Ovary (tissue), 9 donors: Measurements from ENCODE around the gene PYDC1. TPM values are rescaled to one million over a fixed set of nuclear protein-coding genes. Genes with fewer than 3 reads are reported as not detected.

Experiments
- DNase-seq, 5 donors: peaks; one replicate each; pipeline ENCODE4 v3.0.0-alpha.2; 2019 to 2020
- H3K27ac ChIP-seq, 2 donors: fragments of 200-600 bp; one replicate each; pipeline versions ENCODE4 v1.5.1 to v1.8.0; 2019 to 2022
- H3K27me3 ChIP-seq: fragments of 200-600 bp; one replicate; pipeline ENCODE4 v1.8.0; 2022
- H3K36me3 ChIP-seq: fragments of 200-600 bp; sonication (generic); one replicate; pipeline ENCODE4 v1.5.1; 2019
- H3K4me1 ChIP-seq: one replicate; pipeline ENCODE4 v1.8.1; 2013; ENCODE audit warnings: mild to moderate bottlenecking, moderate library complexity; ENCODE audit not compliant: insufficient read depth
- H3K4me3 ChIP-seq: fragments of 200-600 bp; sonication (generic); one replicate; pipeline ENCODE4 v1.5.1; 2017
- H3K9me3 ChIP-seq, 2 donors: fragments of 200-600 bp in 1 of 2; sonication (generic) in 1 of 2; one replicate each; pipeline versions ENCODE4 v1.5.1 to v1.8.1; 2013 to 2019; ENCODE audit warnings: mild to moderate bottlenecking in 1 of 2, moderate library complexity in 1 of 2
- EP300 ChIP-seq: sonication (generic); formaldehyde crosslinking; IDR thresholded peaks from one replicate; pipeline ENCODE4 v1.6.1; 2017; ENCODE audit warnings: antibody characterized with exemption
- POLR2A ChIP-seq: fragments of 450-650 bp; IDR thresholded peaks from one replicate; pipeline ENCODE4 v1.6.1; 2017; ENCODE audit warnings: antibody characterized with exemption, mild to moderate bottlenecking, moderate library complexity
- WGBS, 3 donors: extraction: QIAGEN DNeasy Blood & Tissue Kit in 1 of 3; methylation state at CpG; one replicate each; pipeline versions ENCODE4 v1.1.5 to v1.1.7; 2013 to 2017; 5-methylcytosine and 5-hydroxymethylcytosine counted together
- intact Hi-C, 4 donors: fragments of 100-400 bp; cut with DNase I; formaldehyde crosslinking; loops; one replicate each; pipeline versions ENCODE4 v1.11.0 to v1.15.1; 2022 to 2023
- polyA plus RNA-seq, 2 donors: library from polyadenylated mRNA; stranded (reverse); fragments of 200-250 nt in 1 of 2; fragments of 350-450 nt in 1 of 2; fragmentation: Illumina TruSeq in 1 of 2; extraction: RNeasy Lipid Tissue Mini Kit (QIAGEN cat#74804) in 1 of 2; gene quantifications; one replicate each; pipeline ENCODE4 v1.2.3, GENCODE V29; 2013 to 2014
- total RNA-seq, 7 donors: library from RNA; depleted of rRNA in 2 of 7; stranded (reverse); fragments of >200 nt in 2 of 7; fragmentation: NEBNext Ultra II Directional in 3 of 7; extraction: Animal tissue kit (Norgen Biotek cat#: 25700) in 3 of 7; gene quantifications; one replicate each; pipeline versions ENCODE4 v1.1.0 to v1.2.4, GENCODE V29; 2016 to 2023
- TF ChIP-seq, protein P1 (sequence below), 3 donors: fragments of 450-650 bp in 2 of 3; fragments of 200-600 bp in 1 of 3; IDR thresholded peaks; one replicate each; pipeline versions ENCODE4 v1.5.1 to v1.8.0; 2016 to 2022; ENCODE audit warnings: antibody characterized with exemption in 3 of 3, mild to moderate bottlenecking in 1 of 3
- donor health status: DM: no; HTN: no; CAD: no; lungs with moderate emphysema.
- donor health status: DM: no; HTN: no; CAD: no.
- donor health status: Bipolar disorder and iron deficiency.
- donor health status: DM: yes; HTN: yes; CAD: no.
- donor health status: DM: no; HTN: no; CAD: no.
- donor health status: DM: yes; HTN: yes; CAD: no.

PYDC1 gene
- total and polyA plus RNA-seq, 9 donors: not detected

DNA sequence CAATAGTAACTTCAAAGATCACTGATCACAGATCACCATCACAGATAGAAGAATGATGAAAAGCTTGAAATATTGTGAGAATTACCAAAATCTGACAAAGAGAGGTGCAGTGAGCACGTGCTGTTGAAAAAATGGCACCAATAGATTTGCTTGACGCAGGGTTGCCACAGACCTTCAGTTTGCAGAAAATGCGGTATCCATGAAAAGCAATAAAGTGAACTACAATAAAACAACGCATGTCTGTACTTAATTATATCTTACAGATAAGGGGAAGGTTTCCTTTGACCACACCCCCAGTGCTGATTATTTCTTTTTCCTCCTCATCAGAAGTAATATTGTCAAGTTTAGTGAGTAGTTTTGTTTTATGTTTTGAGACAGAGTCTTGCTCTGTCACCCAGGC is 21.1 kb upstream of the PYDC1 start:
- intact Hi-C loops: no loop called here
- H3K27ac ChIP-seq: no peak overlapping the region
- TF ChIP-seq POLR2A (no peak), EP300 (no peak)
- TF ChIP-seq, protein P1, sequence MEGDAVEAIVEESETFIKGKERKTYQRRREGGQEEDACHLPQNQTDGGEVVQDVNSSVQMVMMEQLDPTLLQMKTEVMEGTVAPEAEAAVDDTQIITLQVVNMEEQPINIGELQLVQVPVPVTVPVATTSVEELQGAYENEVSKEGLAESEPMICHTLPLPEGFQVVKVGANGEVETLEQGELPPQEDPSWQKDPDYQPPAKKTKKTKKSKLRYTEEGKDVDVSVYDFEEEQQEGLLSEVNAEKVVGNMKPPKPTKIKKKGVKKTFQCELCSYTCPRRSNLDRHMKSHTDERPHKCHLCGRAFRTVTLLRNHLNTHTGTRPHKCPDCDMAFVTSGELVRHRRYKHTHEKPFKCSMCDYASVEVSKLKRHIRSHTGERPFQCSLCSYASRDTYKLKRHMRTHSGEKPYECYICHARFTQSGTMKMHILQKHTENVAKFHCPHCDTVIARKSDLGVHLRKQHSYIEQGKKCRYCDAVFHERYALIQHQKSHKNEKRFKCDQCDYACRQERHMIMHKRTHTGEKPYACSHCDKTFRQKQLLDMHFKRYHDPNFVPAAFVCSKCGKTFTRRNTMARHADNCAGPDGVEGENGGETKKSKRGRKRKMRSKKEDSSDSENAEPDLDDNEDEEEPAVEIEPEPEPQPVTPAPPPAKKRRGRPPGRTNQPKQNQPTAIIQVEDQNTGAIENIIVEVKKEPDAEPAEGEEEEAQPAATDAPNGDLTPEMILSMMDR (IDR thresholded peaks at IDR 0.05): no peak
- no peaks in the 10 kb centered on the region for H3K9me3 ChIP-seq
- DNase-seq: no peak
- H3K4me3 ChIP-seq: no peak overlapping the region
- no peaks in the 10 kb centered on the region for H3K4me1 ChIP-seq
- H3K36me3 ChIP-seq: no peaks in the 10 kb centered on the region
- 54 to 68% (median 61%) methylated on average over 4 of the region's 4 CpGs for WGBS, 3 donors
- H3K27me3 ChIP-seq: no peaks in the 10 kb centered on the region

DNA sequence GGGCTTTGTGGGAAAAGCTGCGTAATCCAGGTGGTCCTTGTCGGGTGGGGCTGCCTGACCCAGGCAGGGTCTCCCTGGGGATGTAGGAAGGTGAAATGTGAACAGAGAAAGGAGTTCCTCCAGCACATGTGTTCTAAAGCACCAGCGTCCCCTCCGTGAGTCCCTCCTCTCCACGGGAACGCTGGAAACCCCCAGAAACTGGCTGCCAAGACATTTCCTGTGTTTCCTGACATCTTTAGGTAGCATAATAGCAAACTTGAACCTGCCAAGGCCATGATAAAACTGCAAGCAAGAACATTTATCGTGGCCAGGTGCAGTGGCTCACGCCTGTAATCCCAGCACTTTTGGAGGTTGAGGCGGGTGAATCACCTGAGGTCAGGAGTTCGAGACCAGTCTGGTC is 12.6 kb upstream of the PYDC1 start:
- WGBS, 3 donors: 21 to 27% (median 26%) methylated on average over 10 of the region's 10 CpGs
- DNase-seq: no peak
- no peaks in the 10 kb centered on the region for H3K27me3 ChIP-seq
- H3K36me3 ChIP-seq: no peaks in the 10 kb centered on the region
- no peak overlapping the region for H3K4me3 ChIP-seq
- H3K27ac ChIP-seq: no peak overlapping the region
- intact Hi-C loops: no loop called here
- no peak for TF ChIP-seq EP300
- TF ChIP-seq, protein P1 (IDR thresholded peaks at IDR 0.05): no peak
- TF ChIP-seq POLR2A: no peak
- peaks cover 6% of the 10 kb centered on the region for H3K4me1 ChIP-seq
- H3K9me3 ChIP-seq: no peaks in the 10 kb centered on the region

DNA sequence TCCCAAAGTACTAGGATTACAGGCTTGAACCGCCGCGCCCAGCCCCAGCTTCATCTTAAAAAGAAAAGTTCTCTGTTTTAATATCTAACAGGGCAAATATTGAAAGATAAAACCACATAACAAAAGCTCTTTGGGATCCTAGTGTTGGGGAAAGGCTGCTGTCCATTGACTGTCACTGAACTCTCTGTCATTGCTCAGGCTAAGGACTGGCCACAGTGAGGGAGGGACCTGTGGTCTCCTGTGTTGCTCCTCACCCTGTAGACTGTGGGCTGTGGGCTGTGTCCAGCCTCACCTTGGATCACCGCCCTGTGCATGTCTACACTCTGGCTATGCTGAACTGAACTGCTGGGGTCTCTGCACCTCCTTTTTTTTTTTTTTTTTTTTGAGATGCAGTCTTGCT is 11.3 kb upstream of the PYDC1 start:
- no peaks in the 10 kb centered on the region for H3K36me3 ChIP-seq
- 96 to 100% (median 99%) methylated on average over 4 of the region's 4 CpGs for WGBS, 3 donors
- no peaks in the 10 kb centered on the region for H3K27me3 ChIP-seq
- no peaks in the 10 kb centered on the region for H3K9me3 ChIP-seq
- no peak overlapping the region for H3K27ac ChIP-seq
- TF ChIP-seq, protein P1 (IDR thresholded peaks at IDR 0.05): no peak
- TF ChIP-seq POLR2A (no peak), EP300 (no peak)
- intact Hi-C loops: no loop called here
- DNase-seq: no peak
- H3K4me1 ChIP-seq: peaks cover 6% of the 10 kb centered on the region
- no peak overlapping the region for H3K4me3 ChIP-seq

DNA sequence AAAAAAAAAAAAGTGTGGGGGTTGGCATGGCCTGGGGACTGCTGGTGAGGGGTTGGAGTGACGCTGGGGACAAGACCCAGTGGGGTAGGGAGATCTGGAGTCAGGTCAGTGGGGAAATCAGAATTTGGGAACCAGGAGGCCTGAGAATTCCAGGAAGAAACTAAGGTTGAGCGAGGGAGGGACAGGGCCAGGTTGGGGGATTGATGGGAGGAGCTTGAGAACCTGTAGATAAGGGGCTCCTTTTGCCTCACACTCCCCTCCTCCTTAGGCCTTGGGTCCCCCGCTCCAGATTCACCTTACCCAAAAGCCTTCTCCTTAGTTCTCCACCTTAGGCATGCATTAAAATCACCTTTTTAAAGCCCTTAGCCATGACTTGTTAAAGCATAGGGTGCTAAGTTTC is 8.3 kb upstream of the PYDC1 start:
- Histone ChIP-seq H3K27ac (no peak overlapping the region), H3K4me1 (peaks cover 6% of the 10 kb centered on the region), H3K9me3 (no peaks in the 10 kb centered on the region), H3K36me3 (no peaks in the 10 kb centered on the region), H3K27me3 (no peaks in the 10 kb centered on the region), H3K4me3 (no peak overlapping the region)
- intact Hi-C loops: no loop called here
- WGBS, 3 donors: 92 to 100% (median 95%) methylated on average over 3 of the region's 3 CpGs
- no peak for DNase-seq
- TF ChIP-seq POLR2A (no peak), EP300 (no peak)
- TF ChIP-seq, protein P1 (IDR thresholded peaks at IDR 0.05): no peak
